ENCODE results near the gene PAM.

GRCh38 chr5:102797322-102797884 is 42.3 kb downstream of the PAM start:
- TF ChIP-seq CTCF (IDR thresholded peaks at IDR 0.05): no peak
- no peak for TF ChIP-seq POLR2A (IDR thresholded peaks at IDR 0.05)
